ENCODE data around the gene NKTR. TPM values are rescaled to one million over a fixed set of nuclear protein-coding genes. Genes with fewer than 3 reads are reported as not detected.

The NKTR gene
- total RNA-seq, 1 donor from 2014 or later, result 196 TPM

DNA sequence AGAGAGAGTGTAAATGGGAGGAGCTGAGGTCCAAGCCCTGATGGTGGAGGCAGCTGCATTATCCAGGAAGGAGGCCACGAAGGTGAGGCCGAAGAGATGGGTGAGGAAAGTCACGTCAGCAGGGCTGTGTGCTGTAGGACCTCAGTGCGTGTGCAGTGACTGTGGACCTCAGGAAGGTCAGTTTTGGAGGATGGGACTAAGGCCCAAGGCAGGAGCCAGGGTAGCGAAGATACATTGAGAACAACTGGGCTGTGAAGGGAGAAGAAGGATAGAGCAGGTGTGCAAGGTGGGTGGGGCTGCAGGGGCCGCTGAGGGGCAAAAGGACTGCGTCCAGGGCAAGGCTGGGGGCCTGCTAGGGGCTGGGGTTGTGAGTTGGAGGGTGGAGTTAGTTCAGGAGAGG, 89.7 kb downstream of the NKTR start:
- peaks cover 10% of the 10 kb centered on the region for H3K27me3 Mint-ChIP-seq (ENCODE audit: unreplicated experiment)
- DNase-seq, result no peak
- H3K4me1 Mint-ChIP-seq (ENCODE audit: low read depth, unreplicated experiment), result peaks cover 34% of the 10 kb centered on the region
- H3K9me3 Mint-ChIP-seq (ENCODE audit: unreplicated experiment), result peaks cover 16% of the 10 kb centered on the region
- peak overlapping the region; percentile 51 for H3K4me3 Mint-ChIP-seq (ENCODE audit: unreplicated experiment)
- TF ChIP-seq, protein P1, sequence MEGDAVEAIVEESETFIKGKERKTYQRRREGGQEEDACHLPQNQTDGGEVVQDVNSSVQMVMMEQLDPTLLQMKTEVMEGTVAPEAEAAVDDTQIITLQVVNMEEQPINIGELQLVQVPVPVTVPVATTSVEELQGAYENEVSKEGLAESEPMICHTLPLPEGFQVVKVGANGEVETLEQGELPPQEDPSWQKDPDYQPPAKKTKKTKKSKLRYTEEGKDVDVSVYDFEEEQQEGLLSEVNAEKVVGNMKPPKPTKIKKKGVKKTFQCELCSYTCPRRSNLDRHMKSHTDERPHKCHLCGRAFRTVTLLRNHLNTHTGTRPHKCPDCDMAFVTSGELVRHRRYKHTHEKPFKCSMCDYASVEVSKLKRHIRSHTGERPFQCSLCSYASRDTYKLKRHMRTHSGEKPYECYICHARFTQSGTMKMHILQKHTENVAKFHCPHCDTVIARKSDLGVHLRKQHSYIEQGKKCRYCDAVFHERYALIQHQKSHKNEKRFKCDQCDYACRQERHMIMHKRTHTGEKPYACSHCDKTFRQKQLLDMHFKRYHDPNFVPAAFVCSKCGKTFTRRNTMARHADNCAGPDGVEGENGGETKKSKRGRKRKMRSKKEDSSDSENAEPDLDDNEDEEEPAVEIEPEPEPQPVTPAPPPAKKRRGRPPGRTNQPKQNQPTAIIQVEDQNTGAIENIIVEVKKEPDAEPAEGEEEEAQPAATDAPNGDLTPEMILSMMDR (IDR thresholded peaks at IDR 0.05; ENCODE audit: partially characterized antibody, unreplicated experiment), result no peak
- H3K27ac Mint-ChIP-seq (ENCODE audit: unreplicated experiment), result peak overlapping the region; percentile 77
- no peaks in the 10 kb centered on the region for H3K36me3 Mint-ChIP-seq (ENCODE audit: unreplicated experiment)

DNA sequence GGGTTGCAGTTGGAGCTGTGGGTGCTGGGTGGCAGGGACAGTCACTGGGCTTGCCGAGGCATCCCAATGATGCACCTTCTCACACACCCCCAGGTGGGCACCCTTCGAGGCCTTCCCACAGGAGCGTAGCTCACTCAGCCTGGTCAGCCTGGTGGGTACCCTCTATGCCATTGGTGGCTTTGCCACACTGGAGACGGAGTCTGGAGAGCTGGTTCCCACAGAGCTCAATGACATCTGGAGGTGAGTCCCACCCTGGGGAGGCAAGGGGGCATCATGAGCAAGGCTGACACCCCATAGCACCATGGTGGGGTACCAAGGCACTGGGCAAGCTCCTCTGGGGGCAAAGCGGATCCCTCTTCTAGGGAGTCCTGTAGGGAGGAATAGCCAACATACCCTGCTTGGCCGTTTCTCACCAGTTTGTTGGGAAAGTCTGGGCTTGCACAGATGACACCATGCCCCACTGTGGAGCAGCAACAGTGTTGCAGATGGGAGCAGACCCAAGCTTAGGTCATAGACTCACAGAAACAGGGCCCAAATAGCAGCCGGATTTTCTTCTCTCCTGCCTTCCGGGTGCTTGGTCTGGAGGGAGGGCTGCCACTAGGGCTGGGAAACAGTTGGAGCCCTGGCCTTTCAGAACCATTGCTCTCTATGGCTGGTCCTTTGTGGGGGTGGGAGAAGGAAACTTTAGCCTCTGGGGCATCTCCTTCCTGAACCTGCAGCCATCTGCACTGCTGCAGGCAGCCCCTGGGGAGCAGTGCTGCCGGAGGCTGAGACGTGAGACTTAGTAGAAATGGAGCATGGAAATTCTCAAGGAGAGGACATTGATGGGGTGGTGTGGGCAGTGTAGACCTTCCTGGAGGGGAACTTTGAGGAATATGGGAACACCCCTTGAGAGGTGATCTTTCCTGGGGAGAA, 90.5 kb downstream of the NKTR start:
- Mint-ChIP-seq H3K9me3 (ENCODE audit: unreplicated experiment) (peaks cover 16% of the 10 kb centered on the region), H3K4me3 (ENCODE audit: unreplicated experiment) (no peak overlapping the region), H3K27me3 (ENCODE audit: unreplicated experiment) (peaks cover 10% of the 10 kb centered on the region), H3K27ac (ENCODE audit: unreplicated experiment) (peak overlapping the region; percentile 29), H3K36me3 (ENCODE audit: unreplicated experiment) (no peaks in the 10 kb centered on the region), H3K4me1 (ENCODE audit: low read depth, unreplicated experiment) (peaks cover 32% of the 10 kb centered on the region)
- TF ChIP-seq, protein P1 (IDR thresholded peaks at IDR 0.05; ENCODE audit: partially characterized antibody, unreplicated experiment), result no peak
- DNase-seq, result no peak

DNA sequence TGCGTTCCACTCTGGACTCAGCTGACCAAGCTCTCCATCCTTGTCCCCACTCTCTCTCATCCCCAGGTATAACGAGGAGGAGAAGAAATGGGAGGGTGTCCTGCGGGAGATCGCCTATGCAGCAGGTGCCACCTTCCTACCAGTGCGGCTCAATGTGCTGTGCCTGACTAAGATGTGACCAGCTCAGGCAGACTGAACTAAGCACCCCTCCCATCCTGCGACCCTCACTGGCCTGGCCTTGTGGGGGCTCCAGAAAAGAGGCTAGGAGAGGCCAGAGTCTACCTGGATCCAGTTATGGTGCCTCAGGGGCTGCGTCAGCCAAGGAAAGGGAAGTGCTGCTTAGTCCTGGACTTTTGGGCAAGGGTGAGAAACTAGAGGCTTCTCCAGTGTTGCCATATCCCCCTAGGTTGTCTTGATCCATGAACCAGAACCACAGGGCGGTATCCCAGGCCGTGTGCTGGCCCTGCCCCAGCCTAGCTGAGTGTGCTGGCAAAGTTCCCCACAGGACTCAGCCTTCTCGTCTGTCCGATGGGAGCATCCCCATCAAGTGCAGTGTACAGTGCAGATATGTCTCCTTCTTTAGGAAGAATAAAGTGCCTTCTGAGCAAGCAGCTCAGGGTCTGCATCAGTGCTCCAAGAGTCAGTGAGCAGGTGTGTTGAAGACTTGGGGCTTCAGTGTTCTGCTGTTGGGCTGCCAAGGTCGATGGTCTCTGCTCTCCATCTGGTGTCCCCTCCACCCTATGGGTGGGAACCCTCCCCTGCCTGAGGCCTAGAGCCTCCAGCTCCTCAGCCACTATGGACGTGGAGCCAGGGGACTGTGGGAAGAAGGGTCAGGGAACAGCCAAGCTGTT, 91.6 kb downstream of the NKTR start:
- no peak for DNase-seq
- peaks cover 32% of the 10 kb centered on the region for H3K4me1 Mint-ChIP-seq (ENCODE audit: low read depth, unreplicated experiment)
- H3K27ac Mint-ChIP-seq (ENCODE audit: unreplicated experiment), result no peak overlapping the region
- H3K9me3 Mint-ChIP-seq (ENCODE audit: unreplicated experiment), result peaks cover 12% of the 10 kb centered on the region
- H3K4me3 Mint-ChIP-seq (ENCODE audit: unreplicated experiment), result no peak overlapping the region
- H3K36me3 Mint-ChIP-seq (ENCODE audit: unreplicated experiment), result no peaks in the 10 kb centered on the region
- TF ChIP-seq, protein P1 (IDR thresholded peaks at IDR 0.05; ENCODE audit: partially characterized antibody, unreplicated experiment), result no peak
- H3K27me3 Mint-ChIP-seq (ENCODE audit: unreplicated experiment), result peaks cover 7% of the 10 kb centered on the region

DNA sequence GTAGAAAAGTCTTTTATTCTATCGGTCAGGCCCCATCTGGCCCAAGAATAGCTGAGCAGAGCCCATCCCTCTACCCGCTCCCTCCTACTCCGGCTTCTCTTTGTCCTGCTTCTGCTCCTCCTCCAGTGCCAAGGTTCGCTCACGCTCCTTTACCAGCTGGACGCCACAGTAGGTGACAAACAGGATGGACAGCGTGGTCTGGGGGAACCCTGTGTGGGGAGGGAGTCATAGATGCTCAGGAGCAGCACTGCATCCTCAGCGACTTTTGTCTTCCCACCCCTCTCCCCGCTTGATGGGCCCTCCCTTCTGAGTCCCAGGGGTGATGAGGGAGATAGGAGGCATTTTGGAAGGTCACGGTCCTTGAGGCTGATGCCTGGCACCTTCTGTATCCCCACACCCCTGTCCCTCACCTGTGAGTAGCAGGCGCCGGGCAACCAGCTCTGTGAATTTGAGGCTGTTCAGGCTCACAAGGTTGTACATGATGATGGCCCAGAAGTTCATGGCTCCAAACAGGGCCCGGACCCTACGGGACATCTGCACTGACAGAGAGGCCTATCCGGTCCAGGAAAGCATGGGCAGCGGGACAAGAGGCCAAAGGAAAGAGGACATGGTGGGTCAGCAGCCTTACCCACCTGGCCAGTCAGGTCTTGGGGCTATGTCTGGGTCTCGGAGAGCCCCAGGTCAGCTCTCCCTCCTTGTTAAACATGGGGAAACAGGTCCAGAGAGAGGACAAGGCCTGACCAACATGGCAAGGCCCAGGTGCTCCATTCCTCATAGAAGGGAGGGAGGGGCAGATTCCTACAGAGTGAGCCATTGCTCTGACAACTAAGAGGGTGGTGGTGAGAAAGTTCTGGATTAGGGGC, 92.4 kb downstream of the NKTR start:
- no peak for DNase-seq
- TF ChIP-seq, protein P1 (IDR thresholded peaks at IDR 0.05; ENCODE audit: partially characterized antibody, unreplicated experiment), result no peak
- H3K27ac Mint-ChIP-seq (ENCODE audit: unreplicated experiment), result no peak overlapping the region
- H3K4me1 Mint-ChIP-seq (ENCODE audit: low read depth, unreplicated experiment), result peaks cover 29% of the 10 kb centered on the region
- H3K27me3 Mint-ChIP-seq (ENCODE audit: unreplicated experiment), result peaks cover 9% of the 10 kb centered on the region
- H3K36me3 Mint-ChIP-seq (ENCODE audit: unreplicated experiment), result no peaks in the 10 kb centered on the region
- no peak overlapping the region for H3K4me3 Mint-ChIP-seq (ENCODE audit: unreplicated experiment)
- H3K9me3 Mint-ChIP-seq (ENCODE audit: unreplicated experiment), result peaks cover 7% of the 10 kb centered on the region

All from glutamatergic neuron (in vitro differentiated cells).